HuH-7.5 (cell line): ENCODE data around the gene CYB5A.

Experiments used
- DNase-seq: peaks from one replicate; pipeline ENCODE4 v3.0.0; 2011; ENCODE audit warnings: low spot score

The CYB5A gene

GRCh38 chr18:74243127-74243526 lies 48.6 kb downstream of the CYB5A start:
- DNase-seq: no peak

GRCh38 chr18:74242438-74243096 lies 49.2 kb downstream of the CYB5A start:
- peak; percentile 19 for DNase-seq

GRCh38 chr18:74241970-74242369 lies 49.8 kb downstream of the CYB5A start:
- no peak for DNase-seq

GRCh38 chr18:74241426-74241825 lies 50.3 kb downstream of the CYB5A start:
- no peak for DNase-seq

- DNase-seq: no peak
Observed at GRCh38 chr18:74239567-74239966, 52.2 kb downstream of the CYB5A start.

GRCh38 chr18:74234326-74235171 lies 57.2 kb downstream of the CYB5A start:
- no peak for DNase-seq

- DNase-seq: no peak
Observed at GRCh38 chr18:74233933-74234325, 57.8 kb downstream of the CYB5A start.

- DNase-seq: no peak
Observed at GRCh38 chr18:74230922-74231714, 60.6 kb downstream of the CYB5A start.

- DNase-seq: no peak
Observed at GRCh38 chr18:74229891-74230290, 61.9 kb downstream of the CYB5A start.

- DNase-seq: no peak
Observed at GRCh38 chr18:74229005-74229404, 62.8 kb downstream of the CYB5A start.

- DNase-seq: no peak
Observed at GRCh38 chr18:74228312-74228711, 63.5 kb downstream of the CYB5A start.

GRCh38 chr18:74226666-74227065 lies 65.1 kb downstream of the CYB5A start:
- no peak for DNase-seq

- no peak for DNase-seq
Observed at GRCh38 chr18:74226156-74226555, 65.6 kb downstream of the CYB5A start.

GRCh38 chr18:74225193-74225840 lies 66.4 kb downstream of the CYB5A start:
- no peak for DNase-seq

GRCh38 chr18:74222710-74223494 lies 68.9 kb downstream of the CYB5A start:
- DNase-seq: no peak

- no peak for DNase-seq
Observed at GRCh38 chr18:74221081-74221480, 70.7 kb downstream of the CYB5A start.

- no peak for DNase-seq
Observed at GRCh38 chr18:74219056-74219455, 72.7 kb downstream of the CYB5A start.

- DNase-seq: no peak
Observed at GRCh38 chr18:74217476-74218143, 74.2 kb downstream of the CYB5A start.

GRCh38 chr18:74216661-74217110 lies 75.1 kb downstream of the CYB5A start:
- DNase-seq: no peak

- DNase-seq: no peak
Observed at GRCh38 chr18:74215863-74216262, 75.9 kb downstream of the CYB5A start.

- no peak for DNase-seq
Observed at GRCh38 chr18:74213429-74213828, 78.3 kb downstream of the CYB5A start.
